ENCODE results near the gene GSK3B. TPM values are rescaled to one million over a fixed set of nuclear protein-coding genes. Genes with fewer than 3 reads are reported as not detected.
A peak's percentile ranks its signal among the peaks of the same experiment; 100 is the strongest.

The GSK3B gene
- total RNA-seq, 6 experiments from 2014 or later, result 14.4 to 19.4 (median 18.4) TPM

GRCh38 chr3:120080836-120081235, 13.4 kb downstream of the GSK3B start:
- Histone ChIP-seq H3K9me3 (no peaks in the 10 kb centered on the region), H3K4me3 (no peak overlapping the region), H3K36me3 (no peaks in the 10 kb centered on the region), H3K27me3 (no peaks in the 10 kb centered on the region), H3K4me1 (no peaks in the 10 kb centered on the region), H3K27ac (no peak overlapping the region)
- no peak for ATAC-seq
- intact Hi-C loops (cut with DNase I), result no loop called here
- DNase-seq, result no peak
- TF ChIP-seq, protein P1, sequence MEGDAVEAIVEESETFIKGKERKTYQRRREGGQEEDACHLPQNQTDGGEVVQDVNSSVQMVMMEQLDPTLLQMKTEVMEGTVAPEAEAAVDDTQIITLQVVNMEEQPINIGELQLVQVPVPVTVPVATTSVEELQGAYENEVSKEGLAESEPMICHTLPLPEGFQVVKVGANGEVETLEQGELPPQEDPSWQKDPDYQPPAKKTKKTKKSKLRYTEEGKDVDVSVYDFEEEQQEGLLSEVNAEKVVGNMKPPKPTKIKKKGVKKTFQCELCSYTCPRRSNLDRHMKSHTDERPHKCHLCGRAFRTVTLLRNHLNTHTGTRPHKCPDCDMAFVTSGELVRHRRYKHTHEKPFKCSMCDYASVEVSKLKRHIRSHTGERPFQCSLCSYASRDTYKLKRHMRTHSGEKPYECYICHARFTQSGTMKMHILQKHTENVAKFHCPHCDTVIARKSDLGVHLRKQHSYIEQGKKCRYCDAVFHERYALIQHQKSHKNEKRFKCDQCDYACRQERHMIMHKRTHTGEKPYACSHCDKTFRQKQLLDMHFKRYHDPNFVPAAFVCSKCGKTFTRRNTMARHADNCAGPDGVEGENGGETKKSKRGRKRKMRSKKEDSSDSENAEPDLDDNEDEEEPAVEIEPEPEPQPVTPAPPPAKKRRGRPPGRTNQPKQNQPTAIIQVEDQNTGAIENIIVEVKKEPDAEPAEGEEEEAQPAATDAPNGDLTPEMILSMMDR (IDR thresholded peaks at IDR 0.05), result no peak
- TF ChIP-seq POLR2A (IDR thresholded peaks at IDR 0.05), result no peak
- 94% methylated on average over 2 of the region's 2 CpGs for WGBS (ENCODE audit: insufficient coverage, low coverage, low lambda C conversion rate, missing lambda C conversion rate)

- Histone ChIP-seq H3K9me3 (no peaks in the 10 kb centered on the region), H3K36me3 (no peaks in the 10 kb centered on the region), H3K4me1 (no peaks in the 10 kb centered on the region), H3K27me3 (no peaks in the 10 kb centered on the region), H3K4me3 (no peak overlapping the region), H3K27ac (no peak overlapping the region)
- intact Hi-C loops (cut with DNase I), result no loop called here
- WGBS (ENCODE audit: insufficient coverage, low coverage, low lambda C conversion rate, missing lambda C conversion rate), result 45% methylated on average over 2 of the region's 2 CpGs
- DNase-seq (no peak), ATAC-seq (no peak)
- no peak for TF ChIP-seq POLR2A (IDR thresholded peaks at IDR 0.05)
- TF ChIP-seq, protein P1 (IDR thresholded peaks at IDR 0.05), result no peak
Observed at GRCh38 chr3:120077731-120078130, 16.5 kb downstream of the GSK3B start.

DNA sequence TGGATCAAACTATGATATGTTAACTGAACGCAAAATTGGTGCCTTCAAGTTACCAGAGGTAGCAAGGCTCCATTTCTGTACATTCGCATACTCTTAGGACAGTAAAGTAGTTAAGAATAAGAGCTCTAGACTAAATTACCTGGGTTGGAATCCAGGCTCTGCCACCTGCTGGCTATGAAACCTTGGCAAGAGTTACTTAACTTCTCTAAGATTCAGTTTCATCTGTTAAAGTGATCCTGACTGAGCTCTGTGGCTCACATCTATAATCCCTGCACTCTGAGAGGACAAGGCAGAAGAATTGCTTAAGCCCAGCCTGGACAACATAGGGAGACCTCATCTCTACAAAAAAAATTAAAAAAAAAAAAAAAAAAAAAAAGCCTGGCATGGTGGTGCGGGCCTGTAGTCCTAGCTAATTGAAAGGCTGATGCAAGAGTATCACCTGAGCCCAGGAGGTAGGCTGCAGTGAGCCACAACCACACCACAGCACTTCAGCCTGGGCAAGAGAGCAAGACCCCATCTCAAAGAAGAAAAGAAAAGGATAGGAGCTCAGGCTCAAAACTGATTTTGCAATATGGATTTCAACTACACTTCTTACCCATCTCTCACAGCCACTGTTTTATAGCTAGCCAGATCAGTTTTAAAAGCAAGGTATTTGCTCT, 21.3 kb downstream of the GSK3B start:
- no peak for DNase-seq
- Histone ChIP-seq H3K27ac (no peak overlapping the region), H3K4me1 (peaks cover 0 to 8% (median 0%) of the 10 kb centered on the region in 4 donors), H3K36me3 (no peaks in the 10 kb centered on the region), H3K9me3 (no peaks in the 10 kb centered on the region), H3K27me3 (no peaks in the 10 kb centered on the region), H3K4me3 (no peak overlapping the region)
- WGBS (ENCODE audit: insufficient coverage, low coverage, low lambda C conversion rate, missing lambda C conversion rate), result 75% methylated on average over 3 of the region's 3 CpGs
- intact Hi-C loops (cut with DNase I), result no loop called here
- ATAC-seq, result peak; percentile 32 to 57 (median 46)
- no peak for TF ChIP-seq POLR2A (IDR thresholded peaks at IDR 0.05)
- TF ChIP-seq, protein P1 (IDR thresholded peaks at IDR 0.05), result peak in 3 of 4 donors; percentile 4 to 32 (median 22)

GRCh38 chr3:120071259-120071658, 23.0 kb downstream of the GSK3B start:
- no peaks in the 10 kb centered on the region for H3K27me3 ChIP-seq
- H3K27ac ChIP-seq, result no peak overlapping the region
- TF ChIP-seq POLR2A (IDR thresholded peaks at IDR 0.05), result no peak
- TF ChIP-seq, protein P1 (IDR thresholded peaks at IDR 0.05), result no peak
- peaks cover 0 to 8% (median 0%) of the 10 kb centered on the region in 4 donors for H3K4me1 ChIP-seq
- DNase-seq (no peak), ATAC-seq (no peak)
- no peaks in the 10 kb centered on the region for H3K36me3 ChIP-seq
- intact Hi-C loops (cut with DNase I), result no loop called here
- peaks cover 0 to 2% (median 0%) of the 10 kb centered on the region in 4 donors for H3K9me3 ChIP-seq
- no peak overlapping the region for H3K4me3 ChIP-seq
- WGBS (ENCODE audit: insufficient coverage, low coverage, low lambda C conversion rate, missing lambda C conversion rate), result 100% methylated on average over 2 of the region's 6 CpGs
